Large intestine (tissue), 3 donors: ENCODE data around the gene MTF1. TPM values are rescaled to one million over a fixed set of nuclear protein-coding genes. Genes with fewer than 3 reads are reported as not detected.

Experiments used
- DNase-seq, 2 donors: peaks; one replicate each; pipeline versions ENCODE4 v3.0.0 to v3.0.0-alpha.2; 2013
- H3K27ac ChIP-seq: one replicate; pipeline ENCODE4 v1.5.1; 2013; ENCODE audit warnings: low read length
- H3K27me3 ChIP-seq: 2 replicates; pipeline ENCODE4 v1.6.1; 2013; ENCODE audit warnings: low read length; ENCODE audit not compliant: control insufficient read depth, insufficient read depth
- H3K36me3 ChIP-seq: 2 replicates; pipeline ENCODE4 v1.6.1; 2013; ENCODE audit warnings: low read length; ENCODE audit not compliant: control insufficient read depth, insufficient read depth
- H3K4me1 ChIP-seq: one replicate; pipeline ENCODE4 v1.6.1; 2013; ENCODE audit warnings: low read length; ENCODE audit not compliant: control insufficient read depth, insufficient read depth
- H3K4me3 ChIP-seq: one replicate; pipeline ENCODE4 v1.5.1; 2013; ENCODE audit warnings: low read length
- H3K9me3 ChIP-seq: one replicate; pipeline ENCODE4 v1.6.1; 2013; ENCODE audit warnings: mild to moderate bottlenecking, low read depth, low read length, moderate library complexity; ENCODE audit not compliant: control insufficient read depth
- WGBS: methylation state at CpG from one replicate; pipeline ENCODE4 v1.1.5; 2013; ENCODE audit warnings: low lambda C conversion rate; ENCODE audit not compliant: insufficient coverage; 5-methylcytosine and 5-hydroxymethylcytosine counted together
- polyA plus RNA-seq: library from polyadenylated mRNA; unstranded; fragments of 120-200 nt; gene quantifications from one replicate; pipeline ENCODE4 v1.2.1, GENCODE V29; 2013

Gene MTF1
- polyA plus RNA-seq, 1 donor = 6.0 TPM

- WGBS = no CpG with 5 or more reads among the region's 2 CpGs
- Histone ChIP-seq H3K4me3 (no peak overlapping the region), H3K27me3 (no peaks in the 10 kb centered on the region), H3K27ac (no peak overlapping the region), H3K9me3 (no peaks in the 10 kb centered on the region), H3K36me3 (peaks cover 64% of the 10 kb centered on the region), H3K4me1 (no peaks in the 10 kb centered on the region)
- DNase-seq = no peak
Measured at GRCh38 chr1:37868466-37868865, 9.1 kb upstream of the MTF1 start.

- no CpG with 5 or more reads among the region's 6 CpGs for WGBS
Measured at GRCh38 chr1:37867784-37868183, 8.4 kb upstream of the MTF1 start.

GRCh38 chr1:37866491-37866890 lies 7.1 kb upstream of the MTF1 start:
- no CpG with 5 or more reads among the region's 1 CpG for WGBS
- Histone ChIP-seq H3K36me3 (peaks cover 54% of the 10 kb centered on the region), H3K9me3 (no peaks in the 10 kb centered on the region), H3K4me1 (peaks cover 8% of the 10 kb centered on the region), H3K4me3 (no peak overlapping the region), H3K27ac (no peak overlapping the region), H3K27me3 (no peaks in the 10 kb centered on the region)
- DNase-seq = no peak

More at GRCh38 chr1:37867784-37868183, 8.4 kb upstream of the MTF1 start:
- H3K9me3 ChIP-seq = no peaks in the 10 kb centered on the region
- peaks cover 60% of the 10 kb centered on the region for H3K36me3 ChIP-seq
- H3K4me3 ChIP-seq = no peak overlapping the region
- peaks cover 2% of the 10 kb centered on the region for H3K4me1 ChIP-seq
- no peak overlapping the region for H3K27ac ChIP-seq
- DNase-seq = no peak
- no peaks in the 10 kb centered on the region for H3K27me3 ChIP-seq

- H3K9me3 ChIP-seq = no peaks in the 10 kb centered on the region
- DNase-seq = no peak
- H3K4me1 ChIP-seq = peaks cover 10% of the 10 kb centered on the region
- no peaks in the 10 kb centered on the region for H3K27me3 ChIP-seq
- no peak overlapping the region for H3K4me3 ChIP-seq
- no peak overlapping the region for H3K27ac ChIP-seq
- H3K36me3 ChIP-seq = peaks cover 57% of the 10 kb centered on the region
- 100% methylated on average over 2 of the region's 6 CpGs for WGBS
Measured at GRCh38 chr1:37865348-37866120, 6.1 kb upstream of the MTF1 start.

GRCh38 chr1:37862330-37862729 lies 2.9 kb upstream of the MTF1 start:
- Histone ChIP-seq H3K4me1 (peaks cover 15% of the 10 kb centered on the region), H3K36me3 (peaks cover 40% of the 10 kb centered on the region), H3K4me3 (no peak overlapping the region), H3K27ac (peak overlapping the region; percentile 71), H3K27me3 (no peaks in the 10 kb centered on the region), H3K9me3 (no peaks in the 10 kb centered on the region)
- WGBS = no CpG with 5 or more reads among the region's 3 CpGs
- peak; percentile 29 to 66 for DNase-seq

GRCh38 chr1:37861151-37861550 lies 1.8 kb upstream of the MTF1 start:
- DNase-seq = no peak
- Histone ChIP-seq H3K4me3 (no peak overlapping the region), H3K36me3 (peaks cover 35% of the 10 kb centered on the region), H3K27ac (peak overlapping the region; percentile 71), H3K27me3 (no peaks in the 10 kb centered on the region), H3K4me1 (peaks cover 15% of the 10 kb centered on the region), H3K9me3 (no peaks in the 10 kb centered on the region)
- no CpG with 5 or more reads among the region's 4 CpGs for WGBS

GRCh38 chr1:37860346-37860666 lies 914 bp upstream of the MTF1 start:
- Histone ChIP-seq H3K36me3 (peaks cover 28% of the 10 kb centered on the region), H3K4me1 (peaks cover 15% of the 10 kb centered on the region), H3K4me3 (peak overlapping the region; percentile 94), H3K27ac (peak overlapping the region; percentile 98), H3K9me3 (no peaks in the 10 kb centered on the region), H3K27me3 (no peaks in the 10 kb centered on the region)
- DNase-seq = no peak
- WGBS = no CpG with 5 or more reads among the region's 5 CpGs

- DNase-seq = peak in 1 of 2 donors; percentile 3
Measured at GRCh38 chr1:37858931-37859506, 373 bp downstream of the MTF1 start.

GRCh38 chr1:37854406-37854805 lies 5.0 kb downstream of the MTF1 start:
- Histone ChIP-seq H3K4me1 (no peaks in the 10 kb centered on the region), H3K4me3 (no peak overlapping the region), H3K27ac (no peak overlapping the region), H3K9me3 (no peaks in the 10 kb centered on the region), H3K36me3 (peaks cover 21% of the 10 kb centered on the region), H3K27me3 (no peaks in the 10 kb centered on the region)
- WGBS = no CpG with 5 or more reads among the region's 6 CpGs
- no peak for DNase-seq

More at GRCh38 chr1:37858931-37859506, 373 bp downstream of the MTF1 start:
- peaks cover 15% of the 10 kb centered on the region for H3K4me1 ChIP-seq
- H3K4me3 ChIP-seq = peak overlapping the region; percentile 94
- peak overlapping the region; percentile 98 for H3K27ac ChIP-seq
- no peaks in the 10 kb centered on the region for H3K27me3 ChIP-seq
- no CpG with 5 or more reads among the region's 21 CpGs for WGBS
- H3K9me3 ChIP-seq = no peaks in the 10 kb centered on the region
- H3K36me3 ChIP-seq = peaks cover 23% of the 10 kb centered on the region

GRCh38 chr1:37853157-37853556 lies 6.2 kb downstream of the MTF1 start:
- DNase-seq = no peak
- Histone ChIP-seq H3K4me1 (no peaks in the 10 kb centered on the region), H3K27me3 (no peaks in the 10 kb centered on the region), H3K36me3 (peaks cover 21% of the 10 kb centered on the region), H3K27ac (no peak overlapping the region), H3K9me3 (no peaks in the 10 kb centered on the region), H3K4me3 (no peak overlapping the region)

- Histone ChIP-seq H3K4me1 (peaks cover 4% of the 10 kb centered on the region), H3K9me3 (no peaks in the 10 kb centered on the region), H3K27ac (no peak overlapping the region), H3K4me3 (no peak overlapping the region), H3K27me3 (no peaks in the 10 kb centered on the region), H3K36me3 (peaks cover 20% of the 10 kb centered on the region)
- no CpG with 5 or more reads among the region's 2 CpGs for WGBS
- no peak for DNase-seq
Measured at GRCh38 chr1:37851782-37852210, 7.6 kb downstream of the MTF1 start.
